ENCODE results near the gene COX20.

GRCh38 chr1:244857761-244858160 lies 22.3 kb downstream of the COX20 start:
- TF ChIP-seq EZH2 (IDR thresholded peaks at IDR 0.05; ENCODE audit: low read depth, low read length, severe bottlenecking), result no peak
- TF ChIP-seq ATF3 (IDR thresholded peaks at IDR 0.05; ENCODE audit: insufficient read depth, low read depth, low read length), result no peak
- TF ChIP-seq POLR2A (IDR thresholded peaks at IDR 0.05; ENCODE audit: control extremely low read depth in 1 of 2, low read depth in 2 of 2, low read length in 2 of 2), result no peak
- TF ChIP-seq CTCF (IDR thresholded peaks at IDR 0.05; ENCODE audit: control extremely low read depth in 1 of 3, insufficient read depth in 1 of 3, low read depth in 1 of 3, low read length in 3 of 3), result no peak
- TF ChIP-seq E2F6 (IDR thresholded peaks at IDR 0.05), result no peak
- no peak for TF ChIP-seq KDM1A (IDR thresholded peaks at IDR 0.05; ENCODE audit: borderline replicate concordance, low read length)
- no peak for TF ChIP-seq MAX (IDR thresholded peaks at IDR 0.05)
- no peak for TF ChIP-seq BRCA1 (IDR thresholded peaks at IDR 0.05; ENCODE audit: low read depth, low read length)
- TF ChIP-seq TAF7 (optimal IDR thresholded peaks at IDR 0.05; ENCODE audit: borderline replicate concordance, low read depth, low read length), result no peak

Measured in H1 (cell line).